HEK293 (cell line): ENCODE results near the gene IGDCC3.

Experiments
- BCL11A ChIP-seq: fragments of 450-650 bp; formaldehyde crosslinking; IDR thresholded peaks from 2 replicates; pipeline ENCODE4 v1.5.1; 2016; ENCODE audit warnings: low read depth, missing biosample characterization, missing genetic modification characterization
- MEIS1 ChIP-seq: sonication (generic); formaldehyde crosslinking; IDR thresholded peaks from 2 replicates; pipeline ENCODE4 v1.8.1; 2022; ENCODE audit warnings: missing genetic modification reagents, mild to moderate bottlenecking, borderline replicate concordance
- MZF1 ChIP-seq: fragments of 450-650 bp; formaldehyde crosslinking; IDR thresholded peaks from 2 replicates; pipeline ENCODE4 v1.5.1; 2017; ENCODE audit warnings: missing biosample characterization, missing genetic modification characterization, borderline replicate concordance
- PRDM10 ChIP-seq: fragments of 450-650 bp; formaldehyde crosslinking; IDR thresholded peaks from 2 replicates; pipeline ENCODE4 v1.5.1; 2016; ENCODE audit warnings: missing biosample characterization, missing genetic modification characterization
- TRIM28 ChIP-seq: IDR thresholded peaks from 2 replicates; pipeline ENCODE4 v1.6.1; 2011; ENCODE audit warnings: low read length, control low read depth, borderline replicate concordance
- ZBTB20 ChIP-seq: fragments of 450-650 bp; formaldehyde crosslinking; IDR thresholded peaks from 2 replicates; pipeline ENCODE4 v1.5.1; 2016; ENCODE audit warnings: missing biosample characterization, missing genetic modification characterization
- ZEB2 ChIP-seq: fragments of 450-650 bp; formaldehyde crosslinking; IDR thresholded peaks from 2 replicates; pipeline ENCODE4 v1.5.1; 2016; ENCODE audit warnings: missing biosample characterization, missing genetic modification characterization
- ZFP69B ChIP-seq: fragments of 450-650 bp; formaldehyde crosslinking; IDR thresholded peaks from 2 replicates; pipeline ENCODE4 v1.5.1; 2016; ENCODE audit warnings: missing biosample characterization, missing genetic modification characterization
- ZNF138 ChIP-seq: fragments of 450-650 bp; formaldehyde crosslinking; IDR thresholded peaks from 2 replicates; pipeline ENCODE4 v1.5.1; 2016; ENCODE audit warnings: missing biosample characterization, missing genetic modification characterization, borderline replicate concordance
- ZNF16 ChIP-seq: fragments of 450-650 bp; formaldehyde crosslinking; IDR thresholded peaks from 2 replicates; pipeline ENCODE4 v1.5.1; 2016; ENCODE audit warnings: low read depth, missing biosample characterization, missing genetic modification characterization
- ZNF175 ChIP-seq: fragments of 450-650 bp; formaldehyde crosslinking; IDR thresholded peaks from 2 replicates; pipeline ENCODE4 v1.5.1; 2016; ENCODE audit warnings: missing biosample characterization, missing genetic modification characterization
- ZNF2 ChIP-seq: fragments of 450-650 bp; formaldehyde crosslinking; IDR thresholded peaks from 2 replicates; pipeline ENCODE4 v1.5.1; 2016; ENCODE audit warnings: missing biosample characterization, missing genetic modification characterization
- ZNF221 ChIP-seq: fragments of 450-650 bp; formaldehyde crosslinking; IDR thresholded peaks from 2 replicates; pipeline ENCODE4 v1.5.1; 2017; ENCODE audit warnings: missing biosample characterization, missing genetic modification characterization, borderline replicate concordance
- ZNF302 ChIP-seq: fragments of 450-650 bp; formaldehyde crosslinking; IDR thresholded peaks from 2 replicates; pipeline ENCODE4 v1.5.1; 2016; ENCODE audit warnings: missing biosample characterization, missing genetic modification characterization, low read depth
- ZNF324 ChIP-seq: fragments of 450-650 bp; formaldehyde crosslinking; IDR thresholded peaks from 2 replicates; pipeline ENCODE4 v1.5.1; 2016; ENCODE audit warnings: missing biosample characterization, missing genetic modification characterization
- ZNF398 ChIP-seq: fragments of 450-650 bp; formaldehyde crosslinking; IDR thresholded peaks from 2 replicates; pipeline ENCODE4 v1.5.1; 2017; ENCODE audit warnings: missing biosample characterization, missing genetic modification characterization
- ZNF514 ChIP-seq: fragments of 450-650 bp; formaldehyde crosslinking; IDR thresholded peaks from 2 replicates; pipeline ENCODE4 v1.5.1; 2016; ENCODE audit warnings: missing biosample characterization, missing genetic modification characterization
- ZNF555 ChIP-seq: fragments of 450-650 bp; formaldehyde crosslinking; conservative IDR thresholded peaks from 2 replicates; pipeline ENCODE4 v1.5.1; 2017; ENCODE audit warnings: missing biosample characterization, mild to moderate bottlenecking, missing genetic modification characterization, inconsistent platforms
- ZNF610 ChIP-seq: fragments of 450-650 bp; formaldehyde crosslinking; IDR thresholded peaks from 2 replicates; pipeline ENCODE4 v1.5.1; 2016; ENCODE audit warnings: missing biosample characterization, missing genetic modification characterization, borderline replicate concordance
- ZNF629 ChIP-seq: fragments of 450-650 bp; formaldehyde crosslinking; IDR thresholded peaks from 2 replicates; pipeline ENCODE4 v1.5.1; 2017; ENCODE audit warnings: missing biosample characterization, missing genetic modification characterization
- ZNF645 ChIP-seq: fragments of 450-650 bp; formaldehyde crosslinking; IDR thresholded peaks from 2 replicates; pipeline ENCODE4; 2016; ENCODE audit warnings: missing biosample characterization, missing genetic modification characterization
- ZNF776 ChIP-seq: fragments of 450-650 bp; formaldehyde crosslinking; IDR thresholded peaks from 2 replicates; pipeline ENCODE4 v1.5.0; 2017; ENCODE audit warnings: missing biosample characterization, missing genetic modification characterization, borderline replicate concordance
- ZNF837 ChIP-seq: fragments of 450-650 bp; formaldehyde crosslinking; IDR thresholded peaks from 2 replicates; pipeline ENCODE4 v1.5.1; 2016; ENCODE audit warnings: missing biosample characterization, missing genetic modification characterization
- ZSCAN30 ChIP-seq: fragments of 450-650 bp; IDR thresholded peaks from 2 replicates; pipeline ENCODE4 v1.5.1; 2018; ENCODE audit warnings: missing biosample characterization, mild to moderate bottlenecking, missing genetic modification characterization, moderate library complexity
- TF ChIP-seq, protein P1 (sequence below): fragments of 450-650 bp; formaldehyde crosslinking; IDR thresholded peaks from 2 replicates; pipeline ENCODE4 v1.5.1; 2016; ENCODE audit warnings: missing biosample characterization, missing genetic modification characterization
- TF ChIP-seq, protein P2 (sequence below): fragments of 450-650 bp; formaldehyde crosslinking; IDR thresholded peaks from 2 replicates; pipeline ENCODE4 v1.5.1; 2016; ENCODE audit warnings: missing biosample characterization, missing genetic modification characterization

IGDCC3 gene

DNA sequence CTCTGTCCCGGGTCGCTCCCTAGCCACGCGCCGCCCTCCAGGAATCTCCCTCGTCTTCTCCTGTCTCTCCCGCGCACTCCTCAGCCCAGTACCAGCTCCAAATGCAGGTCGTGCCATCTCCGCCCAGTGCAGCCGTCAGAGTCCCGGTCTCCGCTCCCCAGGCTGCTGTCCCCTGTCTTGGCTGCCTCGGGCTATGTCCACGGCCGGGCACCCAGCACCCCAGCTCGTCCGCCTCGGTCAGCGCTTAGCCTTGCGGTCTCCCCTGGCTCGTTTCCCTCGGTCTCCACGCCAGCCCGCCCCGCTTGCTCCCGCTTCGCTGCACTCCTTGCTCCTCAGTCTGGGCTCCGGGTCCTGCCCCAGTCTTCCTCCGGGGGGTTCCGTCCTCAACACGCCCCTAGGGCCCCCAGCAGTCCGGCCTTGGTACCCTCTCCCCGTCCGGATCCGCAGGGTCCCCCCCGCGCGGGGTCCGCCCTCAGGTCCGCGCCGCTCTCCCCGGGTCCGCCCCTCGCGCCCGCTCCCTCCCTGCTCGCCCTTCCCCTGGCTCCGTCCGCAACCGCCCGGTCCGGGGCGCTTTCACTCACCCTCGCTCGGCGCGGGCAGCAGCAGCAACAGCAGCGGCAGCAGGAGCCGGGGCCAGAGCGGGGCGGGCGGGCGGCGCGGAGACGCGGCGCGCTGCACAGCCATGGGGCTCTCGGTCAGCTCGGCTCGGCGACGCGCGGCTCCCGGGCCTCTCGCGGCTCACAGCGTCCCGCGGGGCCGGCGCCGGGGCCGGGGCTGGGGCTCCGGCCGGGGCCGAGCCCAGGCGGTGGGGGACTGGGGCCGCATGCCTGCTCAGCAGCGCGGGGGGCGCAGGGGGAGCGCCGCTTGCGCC is 462 bp downstream of the IGDCC3 start (continued):
- peak; percentile 63 for TF ChIP-seq PRDM10 (tag by site-specific recombination)
- TF ChIP-seq ZEB2, result peak; percentile 85
- no peak for TF ChIP-seq ZNF221 (tag by site-specific recombination)
- no peak for TF ChIP-seq ZNF837 (tag by site-specific recombination)
- TF ChIP-seq ZNF514 (tag by site-specific recombination), result no peak
- TF ChIP-seq ZNF175 (tag by site-specific recombination), result no peak
- TF ChIP-seq TRIM28, result no peak
- TF ChIP-seq, protein P1, sequence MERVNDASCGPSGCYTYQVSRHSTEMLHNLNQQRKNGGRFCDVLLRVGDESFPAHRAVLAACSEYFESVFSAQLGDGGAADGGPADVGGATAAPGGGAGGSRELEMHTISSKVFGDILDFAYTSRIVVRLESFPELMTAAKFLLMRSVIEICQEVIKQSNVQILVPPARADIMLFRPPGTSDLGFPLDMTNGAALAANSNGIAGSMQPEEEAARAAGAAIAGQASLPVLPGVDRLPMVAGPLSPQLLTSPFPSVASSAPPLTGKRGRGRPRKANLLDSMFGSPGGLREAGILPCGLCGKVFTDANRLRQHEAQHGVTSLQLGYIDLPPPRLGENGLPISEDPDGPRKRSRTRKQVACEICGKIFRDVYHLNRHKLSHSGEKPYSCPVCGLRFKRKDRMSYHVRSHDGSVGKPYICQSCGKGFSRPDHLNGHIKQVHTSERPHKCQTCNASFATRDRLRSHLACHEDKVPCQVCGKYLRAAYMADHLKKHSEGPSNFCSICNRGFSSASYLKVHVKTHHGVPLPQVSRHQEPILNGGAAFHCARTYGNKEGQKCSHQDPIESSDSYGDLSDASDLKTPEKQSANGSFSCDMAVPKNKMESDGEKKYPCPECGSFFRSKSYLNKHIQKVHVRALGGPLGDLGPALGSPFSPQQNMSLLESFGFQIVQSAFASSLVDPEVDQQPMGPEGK (tag by site-specific recombination), result peak; percentile 95
- no peak for TF ChIP-seq ZNF610 (tag by site-specific recombination)
- peak; percentile 37; the same call in 1 of the 2 replicates for TF ChIP-seq ZSCAN30
- no peak for TF ChIP-seq ZNF776
- no peak for TF ChIP-seq ZNF324 (tag by site-specific recombination)
- peak; percentile 88 for TF ChIP-seq ZNF398 (tag by site-specific recombination)
- no peak for TF ChIP-seq ZNF555 (tag by site-specific recombination)
- TF ChIP-seq ZNF16 (tag by site-specific recombination), result 0 out of 2 replicates have a peak, but pooled peaks have one; percentile 9
- no peak for TF ChIP-seq ZNF645 (tag by site-specific recombination)
- peak; percentile 45; the same call in 1 of the 2 replicates for TF ChIP-seq ZNF629
- no peak for TF ChIP-seq ZNF302 (tag by site-specific recombination)
- TF ChIP-seq, protein P2, sequence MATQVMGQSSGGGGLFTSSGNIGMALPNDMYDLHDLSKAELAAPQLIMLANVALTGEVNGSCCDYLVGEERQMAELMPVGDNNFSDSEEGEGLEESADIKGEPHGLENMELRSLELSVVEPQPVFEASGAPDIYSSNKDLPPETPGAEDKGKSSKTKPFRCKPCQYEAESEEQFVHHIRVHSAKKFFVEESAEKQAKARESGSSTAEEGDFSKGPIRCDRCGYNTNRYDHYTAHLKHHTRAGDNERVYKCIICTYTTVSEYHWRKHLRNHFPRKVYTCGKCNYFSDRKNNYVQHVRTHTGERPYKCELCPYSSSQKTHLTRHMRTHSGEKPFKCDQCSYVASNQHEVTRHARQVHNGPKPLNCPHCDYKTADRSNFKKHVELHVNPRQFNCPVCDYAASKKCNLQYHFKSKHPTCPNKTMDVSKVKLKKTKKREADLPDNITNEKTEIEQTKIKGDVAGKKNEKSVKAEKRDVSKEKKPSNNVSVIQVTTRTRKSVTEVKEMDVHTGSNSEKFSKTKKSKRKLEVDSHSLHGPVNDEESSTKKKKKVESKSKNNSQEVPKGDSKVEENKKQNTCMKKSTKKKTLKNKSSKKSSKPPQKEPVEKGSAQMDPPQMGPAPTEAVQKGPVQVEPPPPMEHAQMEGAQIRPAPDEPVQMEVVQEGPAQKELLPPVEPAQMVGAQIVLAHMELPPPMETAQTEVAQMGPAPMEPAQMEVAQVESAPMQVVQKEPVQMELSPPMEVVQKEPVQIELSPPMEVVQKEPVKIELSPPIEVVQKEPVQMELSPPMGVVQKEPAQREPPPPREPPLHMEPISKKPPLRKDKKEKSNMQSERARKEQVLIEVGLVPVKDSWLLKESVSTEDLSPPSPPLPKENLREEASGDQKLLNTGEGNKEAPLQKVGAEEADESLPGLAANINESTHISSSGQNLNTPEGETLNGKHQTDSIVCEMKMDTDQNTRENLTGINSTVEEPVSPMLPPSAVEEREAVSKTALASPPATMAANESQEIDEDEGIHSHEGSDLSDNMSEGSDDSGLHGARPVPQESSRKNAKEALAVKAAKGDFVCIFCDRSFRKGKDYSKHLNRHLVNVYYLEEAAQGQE (tag by site-specific recombination), result peak; percentile 63
- TF ChIP-seq MZF1 (tag by site-specific recombination), result no peak; the same call in 1 of the 2 replicates
- peak; percentile 65; the same call in 1 of the 2 replicates for TF ChIP-seq BCL11A (tag by site-specific recombination)
- TF ChIP-seq ZNF2 (tag by site-specific recombination), result peak; percentile 79; the same call in 1 of the 2 replicates
- TF ChIP-seq ZFP69B (tag by site-specific recombination), result no peak; the same call in 1 of the 2 replicates
- TF ChIP-seq ZBTB20 (tag by site-specific recombination), result peak; percentile 95
- TF ChIP-seq ZNF138 (tag by site-specific recombination), result no peak
- TF ChIP-seq MEIS1 (CRISPR knock-in tag), result no peak
